ENCODE results near the gene SGO2. TPM values are rescaled to one million over a fixed set of nuclear protein-coding genes. Genes with fewer than 3 reads are reported as not detected.
A peak's percentile ranks its signal among the peaks of the same experiment; 100 is the strongest.

Gene SGO2
- total and polyA plus RNA-seq, 2 of the 13 experiments (the other 11 are each of a cell fraction or from before 2014, with no cell fraction given) = 5.1 to 16.2 TPM

- Histone ChIP-seq H3K9ac (ENCODE audit: insufficient read depth, low read depth, low read length) (no peak overlapping the region), H3K4me3 (replicated peaks in 1 of 3; ENCODE audit: insufficient read depth in 1 of 3, low read depth in 2 of 3, low read length in 3 of 3) (no peak overlapping the region), H3K36me3 (replicated peaks in 1 of 2; ENCODE audit: control insufficient read depth in 1 of 2, insufficient read depth in 2 of 2, low read length in 2 of 2) (peaks cover 0 to 1% of the 10 kb centered on the region in 2 experiments; a peak in 1 of 5 replicates), H3K27me3 (ENCODE audit: control insufficient read depth in 1 of 2, insufficient read depth in 2 of 2, low read length in 2 of 2) (no peaks in the 10 kb centered on the region), H3K4me2 (ENCODE audit: low read depth, low read length) (no peak overlapping the region), H3K9me3 (ENCODE audit: low read length) (no peaks in the 10 kb centered on the region), H3K4me1 (ENCODE audit: insufficient read depth, low read length) (peaks cover 8% of the 10 kb centered on the region), H3K27ac (ENCODE audit: extremely low read length, insufficient read depth, low read length) (no peak overlapping the region), H4K20me1 (ENCODE audit: insufficient read depth, low read length) (no peaks in the 10 kb centered on the region), H3K79me2 (ENCODE audit: insufficient read depth, low read length) (no peaks in the 10 kb centered on the region), H2AFZ (ENCODE audit: low read length) (no peak overlapping the region)
- POLR2A ChIA-PET = interaction anchor here (0.7 to 1.1 kb wide), 2 partner anchors 25 to 38 kb away, joined by 3 read pairs; no protein-coding TSS in a partner anchor
- intact Hi-C loops (cut with micrococcal nuclease; ENCODE audit: unreplicated experiment) = loop anchor here (1.0 to 5.0 kb wide), 5 partner anchors 8 to 606 kb away; partner anchors contain the start of genes AOX1 and BZW1
- CTCF ChIA-PET (ENCODE audit: low intra/inter-chr PET ratio, low total read pairs) = interaction anchor here (2.7 to 3.0 kb wide), 3 partner anchors 91 to 157 kb away, joined by 9 to 43 read pairs (median 15); no protein-coding TSS in a partner anchor
- in situ Hi-C loops (cut with HindIII; ENCODE audit: extremely low pct_ligation_motif_present, low pct_unique_long_range_greater_than_20kb) = loop anchor here (5.0 kb wide), 1 partner anchor 129 kb away; no protein-coding TSS in a partner anchor
- peak; percentile 100 for ATAC-seq
- BruUV-seq (replicated peaks) = no TSS peak
- peak; percentile 46 for FAIRE-seq
- DNase-seq (ENCODE audit: low spot score) = peak; percentile 83
- 3% methylated on average over 1 of the region's 1 CpG for WGBS (ENCODE audit: low lambda C conversion rate)
- TF ChIP-seq ZNF251 (CRISPR knock-in tag; IDR thresholded peaks at IDR 0.05) (no peak), TCF7 (IDR thresholded peaks at IDR 0.05; ENCODE audit: low read depth) (peak; percentile 36; the same call in 1 of the 2 replicates), SP2 (CRISPR knock-in tag; IDR thresholded peaks at IDR 0.05) (no peak), FIP1L1 (IDR thresholded peaks at IDR 0.05; ENCODE audit: borderline replicate concordance, insufficient read depth, low read depth, low read length) (no peak), ZFP37 (CRISPR knock-in tag; IDR thresholded peaks at IDR 0.05; ENCODE audit: borderline replicate concordance) (no peak), CREB1 (IDR thresholded peaks at IDR 0.05) (no peak), CREB1 (CRISPR knock-in tag; IDR thresholded peaks at IDR 0.05) (0 out of 2 replicates have a peak, but pooled peaks have one; percentile 38), ZFP1 (CRISPR knock-in tag; IDR thresholded peaks at IDR 0.05) (0 out of 2 replicates have a peak, but pooled peaks have one; percentile 45), ZNF335 (CRISPR knock-in tag; IDR thresholded peaks at IDR 0.05) (no peak), PTBP1 (IDR thresholded peaks at IDR 0.05; ENCODE audit: low read depth, low read length, poor library complexity, severe bottlenecking) (no peak), CTCF (CRISPR knock-in tag; IDR thresholded peaks at IDR 0.05) (peak; percentile 88), PRPF4 (IDR thresholded peaks at IDR 0.05; ENCODE audit: low read depth, low read length, poor library complexity, severe bottlenecking) (no peak), AKNA (CRISPR knock-in tag; IDR thresholded peaks at IDR 0.05; ENCODE audit: borderline replicate concordance) (no peak), RARA (CRISPR knock-in tag; IDR thresholded peaks at IDR 0.05) (peak; percentile 91)
- TF ChIP-seq, protein P1, sequence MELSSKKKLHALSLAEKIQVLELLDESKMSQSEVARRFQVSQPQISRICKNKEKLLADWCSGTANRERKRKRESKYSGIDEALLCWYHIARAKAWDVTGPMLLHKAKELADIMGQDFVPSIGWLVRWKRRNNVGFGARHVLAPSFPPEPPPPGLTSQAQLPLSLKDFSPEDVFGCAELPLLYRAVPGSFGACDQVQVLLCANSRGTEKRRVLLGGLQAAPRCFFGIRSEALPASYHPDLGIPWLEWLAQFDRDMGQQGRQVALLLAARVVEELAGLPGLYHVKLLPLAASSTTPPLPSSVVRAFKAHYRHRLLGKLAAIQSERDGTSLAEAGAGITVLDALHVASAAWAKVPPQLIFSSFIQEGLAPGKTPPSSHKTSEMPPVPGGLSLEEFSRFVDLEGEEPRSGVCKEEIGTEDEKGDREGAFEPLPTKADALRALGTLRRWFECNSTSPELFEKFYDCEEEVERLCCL (CRISPR knock-in tag; IDR thresholded peaks at IDR 0.05; ENCODE audit: borderline replicate concordance) = no peak
- TF ChIP-seq, protein P2, sequence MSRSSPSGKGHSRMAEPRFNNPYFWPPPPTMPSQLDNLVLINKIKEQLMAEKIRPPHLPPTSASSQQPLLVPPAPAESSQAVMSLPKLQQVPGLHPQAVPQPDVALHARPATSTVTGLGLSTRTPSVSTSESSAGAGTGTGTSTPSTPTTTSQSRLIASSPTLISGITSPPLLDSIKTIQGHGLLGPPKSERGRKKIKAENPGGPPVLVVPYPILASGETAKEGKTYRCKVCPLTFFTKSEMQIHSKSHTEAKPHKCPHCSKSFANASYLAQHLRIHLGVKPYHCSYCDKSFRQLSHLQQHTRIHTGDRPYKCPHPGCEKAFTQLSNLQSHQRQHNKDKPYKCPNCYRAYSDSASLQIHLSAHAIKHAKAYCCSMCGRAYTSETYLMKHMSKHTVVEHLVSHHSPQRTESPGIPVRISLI (CRISPR knock-in tag; IDR thresholded peaks at IDR 0.05; ENCODE audit: borderline replicate concordance) = no peak
Measured at GRCh38 chr2:200578778-200579177, 52.8 kb downstream of the SGO2 start.

All from HepG2 (cell line).